Endometrial microvascular endothelial cells (primary cell): Measurements from ENCODE around the gene LCN6. TPM values are rescaled to one million over a fixed set of nuclear protein-coding genes. Genes with fewer than 3 reads are reported as not detected.
"Not testable (repeated sequence)": the region's sequence is repeated elsewhere in the genome, so short reads cannot be mapped to it uniquely, and the experiment has no call there.

Experiments
- in situ Hi-C: cut with HindIII; loops from 2 replicates; pipeline ENCODE4 v1.10.0; 2017; ENCODE audit warnings: low sequenced_read_pairs, low pct_unique_long_range_greater_than_20kb; ENCODE audit errors: inconsistent ontology term
- total RNA-seq: library from RNA; depleted of rRNA; stranded (reverse); fragments of >200 nt; gene quantifications from one replicate; pipeline ENCODE4 v1.2.3, GENCODE V29; 2015; ENCODE audit errors: inconsistent ontology term

The LCN6 gene
- total RNA-seq, 1 donor from 2014 or later: not detected

DNA sequence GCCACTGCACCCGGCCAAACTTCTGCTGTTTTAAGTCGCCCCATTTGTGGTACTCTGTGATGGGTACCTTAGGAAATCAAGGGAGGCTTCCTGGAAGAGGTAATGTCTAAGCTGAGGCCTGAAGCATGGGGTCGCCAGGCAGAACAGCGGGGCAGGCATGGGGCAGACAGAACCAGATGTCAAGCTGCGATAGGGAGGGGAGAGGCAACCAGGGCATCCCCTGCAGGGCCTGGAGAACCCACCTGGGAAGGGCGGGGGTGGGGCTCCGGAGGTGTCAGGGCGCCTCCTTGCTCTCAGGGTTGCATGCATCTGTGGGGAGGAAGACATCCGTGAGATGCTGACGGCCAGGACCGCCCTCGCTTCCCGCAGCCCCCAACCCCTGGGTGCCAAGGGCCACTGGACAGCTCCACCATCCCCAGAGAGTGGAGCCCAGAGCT is 13.2 kb upstream of the LCN6 start:
- in situ Hi-C loops: no loop called here

DNA sequence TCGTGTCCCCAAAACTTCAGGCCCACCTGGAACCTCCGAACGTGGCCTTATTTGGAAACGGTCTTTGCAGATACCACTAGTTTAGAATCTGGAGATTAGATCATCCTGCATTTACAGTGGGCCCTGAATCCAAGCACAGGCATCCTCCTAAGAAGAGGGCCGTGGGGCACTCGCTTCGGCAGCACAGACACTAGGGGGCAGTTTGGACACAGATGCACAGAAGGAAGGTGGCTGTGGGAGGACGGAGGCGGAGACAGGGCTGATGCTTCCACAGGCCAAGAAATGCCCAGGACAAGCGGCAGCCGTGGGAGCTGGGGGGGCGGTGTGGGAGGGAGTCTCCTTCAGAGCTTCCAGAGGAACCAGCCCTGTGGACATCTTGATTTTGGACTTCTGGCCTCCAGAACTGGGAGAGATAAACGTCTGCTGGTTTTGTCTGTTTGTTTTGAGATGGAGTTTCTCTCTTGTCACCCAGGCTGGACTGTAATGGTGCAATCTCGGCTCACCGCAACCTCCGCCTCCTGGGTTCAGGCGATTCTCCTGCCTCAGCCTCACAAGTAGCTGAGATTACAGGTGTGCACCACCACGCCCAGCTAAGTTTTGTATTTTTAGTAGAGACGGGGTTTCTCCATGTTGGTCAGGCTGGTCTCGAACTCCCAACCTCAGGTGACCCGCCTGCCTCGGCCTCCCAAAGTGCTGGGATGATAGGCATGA is 12.7 kb upstream of the LCN6 start:
- in situ Hi-C loops: not testable (repeated sequence)

DNA sequence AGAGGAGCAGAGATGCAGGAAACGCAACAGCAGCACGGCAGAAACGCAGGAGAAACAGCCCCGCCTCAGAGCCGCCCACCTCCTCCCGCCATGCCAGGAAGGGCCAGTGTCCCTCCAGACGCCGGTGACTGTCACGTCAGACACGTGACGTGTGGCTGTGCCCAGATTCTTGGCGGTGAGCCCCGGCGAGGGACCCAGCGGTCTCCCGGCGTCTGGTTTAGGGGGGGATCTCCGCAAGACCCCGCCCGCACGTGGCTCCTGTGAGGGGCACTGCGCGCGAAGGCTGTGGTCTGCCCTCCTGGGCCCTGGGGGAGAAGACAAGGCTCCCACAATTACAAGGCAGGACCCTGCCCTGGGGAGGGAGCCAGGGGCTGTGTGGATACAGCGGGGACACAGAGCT is 12.1 kb upstream of the LCN6 start:
- in situ Hi-C loops: no loop called here

DNA sequence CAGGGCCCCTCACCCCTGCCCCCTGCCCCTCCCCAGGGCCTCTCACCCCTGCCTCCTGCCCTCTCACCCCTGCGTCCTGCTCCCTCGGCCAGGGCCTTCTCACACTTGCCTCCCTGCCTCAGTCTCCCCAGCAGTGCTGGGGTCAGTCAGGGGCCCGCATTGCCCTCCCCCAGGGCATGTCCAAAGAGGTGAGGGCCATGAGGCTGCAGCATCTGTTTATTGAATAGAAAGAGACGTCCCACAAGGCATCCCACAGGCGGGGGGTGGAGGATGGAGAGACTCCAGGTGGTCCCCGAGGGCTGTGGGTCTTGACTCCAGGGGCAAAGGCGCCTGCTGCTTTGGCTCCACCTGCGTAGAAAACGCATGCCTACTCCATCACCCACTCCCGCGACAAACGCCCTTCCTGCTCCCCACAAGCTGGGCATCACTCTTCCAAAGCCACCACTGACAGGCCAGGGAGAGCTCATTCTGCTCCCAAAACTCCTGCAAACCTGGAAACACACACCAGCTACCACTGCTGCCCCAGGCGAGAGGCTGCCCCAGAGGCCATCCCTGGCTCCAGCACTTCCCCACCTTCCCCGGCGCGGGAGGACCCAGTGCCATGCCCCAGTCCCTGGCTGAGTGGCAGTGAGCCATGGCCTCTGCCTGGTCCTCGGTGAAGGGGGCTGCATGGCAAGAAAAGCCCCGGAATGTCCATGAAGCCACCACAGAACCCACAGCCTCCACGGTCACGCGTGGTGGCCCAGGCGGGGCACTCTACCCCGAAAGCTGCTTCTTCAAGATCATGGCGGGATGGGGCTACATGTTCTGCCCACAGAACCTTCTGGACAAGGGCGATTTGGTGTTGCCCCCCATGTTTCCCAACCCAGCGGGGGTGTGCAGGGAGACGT is 11.4 kb upstream of the LCN6 start:
- in situ Hi-C loops: no loop called here

DNA sequence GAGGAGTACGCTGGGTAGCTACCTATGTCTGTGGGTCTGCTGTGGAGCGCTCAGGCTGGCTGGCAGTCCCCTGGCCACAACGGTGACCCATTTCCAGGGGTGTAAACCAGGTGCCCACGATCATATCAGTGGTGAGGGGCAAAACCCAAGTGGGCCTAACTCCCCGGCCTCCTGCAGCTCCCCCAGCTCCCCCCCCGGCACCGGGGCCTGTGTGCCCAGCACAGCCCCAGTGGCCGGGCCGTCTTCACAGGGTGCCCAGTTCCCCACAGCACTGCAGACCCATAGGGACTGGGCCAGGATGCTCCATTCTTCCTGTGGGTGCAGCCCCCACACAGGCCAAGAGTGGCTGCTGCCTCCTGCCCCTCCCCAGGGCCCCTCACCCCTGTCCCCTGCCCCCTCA is 10.7 kb upstream of the LCN6 start:
- in situ Hi-C loops: no loop called here

DNA sequence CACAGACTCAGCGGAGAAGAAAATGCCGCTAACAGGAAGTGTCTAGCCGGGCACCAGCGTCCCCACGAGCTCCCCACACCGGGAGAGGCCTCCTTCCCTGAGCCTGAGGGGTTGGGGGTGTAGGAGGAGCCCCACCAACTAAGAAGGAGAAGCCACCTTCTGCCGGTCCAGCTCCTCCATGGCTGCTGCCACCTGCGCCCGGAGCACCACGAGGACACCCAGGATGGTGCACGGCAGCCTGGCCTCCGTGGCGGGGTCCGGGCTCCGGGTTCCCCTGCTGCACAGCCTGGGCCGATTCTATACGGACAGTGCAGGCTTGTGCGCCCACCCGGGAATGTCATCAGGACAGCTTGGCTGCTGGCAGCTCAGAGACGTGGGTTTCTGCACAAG is 9.4 kb upstream of the LCN6 start:
- in situ Hi-C loops: no loop called here

DNA sequence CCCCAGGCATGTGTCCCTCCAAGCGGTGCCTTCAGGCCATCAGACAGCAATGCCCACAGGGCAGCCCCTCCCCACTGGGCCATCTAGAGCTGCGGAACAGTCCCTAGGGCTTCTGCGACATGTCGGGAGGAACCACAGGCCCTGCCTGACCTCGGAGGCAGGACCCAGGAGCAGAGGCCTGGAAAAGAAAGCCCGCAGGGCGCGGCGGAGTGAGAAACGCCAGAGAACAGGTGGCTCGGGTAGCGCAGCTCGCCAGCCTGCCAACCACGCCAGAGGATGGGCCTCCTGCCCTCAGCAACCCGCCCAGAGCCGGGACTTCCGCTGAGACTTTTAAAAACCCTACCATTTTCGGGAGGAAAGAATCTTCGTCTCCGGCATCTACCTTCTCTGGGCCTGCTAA is 9.0 kb upstream of the LCN6 start:
- in situ Hi-C loops: no loop called here

DNA sequence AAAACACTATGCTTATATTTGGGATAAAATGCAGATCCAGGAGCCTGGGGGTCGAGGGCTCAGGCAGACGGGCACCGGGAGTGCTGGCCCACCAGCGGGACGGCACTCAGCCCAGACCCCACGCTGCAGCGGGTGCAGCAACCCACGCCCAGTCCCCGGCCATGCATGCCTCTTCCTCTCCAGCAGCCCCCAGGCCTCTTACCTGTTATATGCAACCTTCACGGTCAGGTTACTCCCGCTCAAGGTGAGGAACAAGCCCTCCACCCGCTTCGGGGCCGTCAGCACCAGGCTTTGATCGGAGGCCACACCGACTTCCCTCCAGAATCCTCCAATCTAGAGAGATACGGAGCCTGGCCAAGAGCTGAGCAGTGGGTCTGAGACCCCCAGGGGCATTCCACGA is 8.5 kb upstream of the LCN6 start:
- in situ Hi-C loops: no loop called here

DNA sequence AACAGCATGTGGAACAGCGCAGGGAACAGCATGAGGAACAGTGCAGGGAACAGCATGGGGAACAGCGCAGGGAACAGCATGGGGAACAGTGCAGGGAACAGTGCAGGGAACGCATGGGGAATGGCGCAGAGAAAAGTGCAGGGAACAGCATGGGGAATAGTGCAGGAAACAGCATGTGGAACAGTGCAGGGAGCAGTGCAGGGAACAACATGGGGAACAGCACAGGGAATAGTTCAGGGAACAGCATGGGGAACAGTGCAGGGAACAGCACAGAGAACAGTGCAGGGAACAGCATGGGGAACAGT is 7.8 kb upstream of the LCN6 start:
- in situ Hi-C loops: no loop called here

DNA sequence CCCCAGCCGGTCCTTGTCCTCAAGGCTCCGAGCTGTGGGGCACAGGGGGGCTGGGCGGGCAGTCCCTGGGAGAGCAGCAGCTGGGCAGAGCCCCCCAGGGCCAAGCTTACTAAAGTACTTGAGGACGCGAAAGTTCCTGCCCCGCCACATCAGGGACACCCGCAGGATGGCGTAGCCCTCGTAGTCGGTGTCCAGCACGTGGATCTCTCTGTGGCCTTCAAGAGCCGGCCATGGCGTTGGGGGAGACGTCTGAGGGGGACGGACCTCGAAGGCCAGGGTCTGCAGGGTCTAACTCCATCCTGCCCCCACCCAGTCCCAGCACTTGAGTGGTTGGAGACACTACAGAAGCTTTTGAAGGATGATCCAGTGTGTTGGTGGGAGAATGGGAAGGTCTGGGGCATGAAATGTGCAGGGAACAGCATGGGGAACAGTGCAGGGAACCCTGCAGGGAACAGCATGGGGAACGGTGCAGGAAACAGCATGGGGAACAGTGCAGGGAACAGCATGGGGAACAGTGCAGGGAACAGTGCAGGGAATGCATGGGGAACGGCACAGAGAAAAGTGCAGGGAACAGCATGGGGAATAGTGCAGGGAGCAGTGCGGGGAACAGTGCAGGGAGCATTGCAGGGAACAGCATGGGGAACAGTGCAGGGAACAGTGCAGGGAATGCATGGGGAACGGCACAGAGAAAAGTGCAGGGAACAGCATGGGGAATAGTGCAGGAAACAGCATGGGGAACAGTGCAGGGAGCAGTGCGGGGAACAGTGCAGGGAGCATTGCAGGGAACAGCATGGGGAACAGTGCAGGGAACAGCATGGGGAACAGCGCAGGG is 7.2 kb upstream of the LCN6 start:
- in situ Hi-C loops: not testable (repeated sequence)

DNA sequence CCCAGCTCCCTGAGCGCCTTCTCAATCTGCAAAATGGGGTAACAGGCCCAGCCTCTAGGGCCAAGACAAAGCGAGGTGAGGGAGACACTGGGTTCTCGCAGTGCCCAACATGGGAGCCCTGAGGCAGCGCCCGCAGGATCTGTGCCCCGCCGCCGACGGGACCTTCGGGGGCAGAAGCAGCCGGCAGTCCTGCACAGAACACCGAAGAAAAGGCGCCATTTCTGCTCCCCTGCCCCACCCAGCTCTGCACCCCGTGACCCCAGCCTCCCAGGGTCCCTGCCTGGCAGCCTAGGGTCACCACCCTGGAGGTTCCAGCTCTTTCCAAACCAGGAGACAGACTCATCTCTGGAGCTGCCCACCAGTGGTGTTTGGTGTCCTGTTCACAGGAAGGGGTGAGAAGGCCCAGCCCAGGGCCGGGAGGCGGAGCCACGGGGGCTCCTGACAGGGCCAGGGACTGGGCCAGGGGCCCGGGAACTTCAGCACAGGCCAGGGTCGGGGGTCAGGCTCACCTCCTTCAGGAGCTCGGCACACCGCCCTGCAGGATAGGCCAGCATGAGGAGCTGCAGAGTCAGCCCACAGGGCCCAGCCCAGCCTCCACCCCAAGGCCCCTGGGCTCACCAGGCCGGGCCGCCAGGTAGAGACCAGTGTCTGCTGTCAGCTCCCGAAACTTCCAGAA is 6.4 kb upstream of the LCN6 start:
- in situ Hi-C loops: no loop called here

DNA sequence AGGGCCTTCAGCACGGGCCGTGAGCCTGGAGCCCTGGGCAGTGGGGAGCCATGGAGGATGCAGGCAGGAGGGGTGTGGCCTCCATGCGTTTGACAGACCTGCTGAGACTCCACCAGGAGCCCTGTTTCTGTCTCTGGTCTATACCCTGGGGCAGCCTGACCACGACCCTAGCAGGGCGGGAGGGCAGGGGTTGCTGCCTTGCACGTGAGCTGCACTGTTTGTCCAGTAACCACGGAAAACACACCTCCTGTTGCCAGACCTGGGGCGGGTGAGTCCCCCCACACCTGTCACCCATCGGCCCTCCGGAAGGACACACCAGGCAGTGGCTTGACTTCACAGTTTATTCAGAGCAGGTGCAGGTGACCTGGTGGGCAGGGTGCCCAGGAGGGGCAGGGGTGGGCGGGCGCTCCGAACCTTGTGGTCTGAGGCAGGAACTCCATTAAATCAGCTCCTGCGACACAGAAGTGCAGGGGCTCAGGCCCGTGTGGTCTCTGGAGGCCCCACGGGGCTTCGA is 5.8 kb upstream of the LCN6 start:
- in situ Hi-C loops: no loop called here

DNA sequence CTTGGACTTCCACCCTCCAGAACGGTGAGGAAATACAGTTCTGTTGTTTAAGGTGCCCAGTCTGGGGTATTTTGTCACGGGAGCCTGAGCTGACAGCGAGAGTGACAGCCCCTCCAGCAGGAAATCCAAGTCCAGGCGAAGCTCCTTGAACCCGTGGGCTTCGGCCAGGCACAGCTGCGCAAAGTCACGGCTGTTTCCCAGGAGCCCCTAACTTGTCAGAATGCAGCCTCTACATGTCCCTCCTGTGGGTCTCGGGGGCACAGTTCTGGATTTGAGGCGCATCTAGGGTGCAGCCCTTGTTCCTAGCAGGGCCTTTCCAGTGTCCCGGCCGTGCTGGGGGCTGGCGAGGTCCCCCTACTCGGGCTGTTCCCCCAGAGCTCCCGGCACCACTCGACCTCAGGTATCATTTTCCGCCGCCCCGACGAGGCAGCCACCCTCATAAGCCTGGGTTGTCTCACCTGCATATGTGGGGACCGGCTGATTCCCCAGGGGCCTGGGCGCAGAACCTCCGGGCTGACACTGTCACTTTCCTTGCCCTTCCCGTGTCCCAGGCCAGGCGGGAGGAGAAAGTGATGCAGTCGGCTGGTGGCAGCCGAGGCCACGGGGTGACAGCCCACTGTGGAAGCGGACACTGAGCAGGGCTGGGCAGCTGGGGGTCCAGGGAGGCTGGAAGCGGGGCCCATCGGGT is 5.2 kb upstream of the LCN6 start:
- in situ Hi-C loops: no loop called here

DNA sequence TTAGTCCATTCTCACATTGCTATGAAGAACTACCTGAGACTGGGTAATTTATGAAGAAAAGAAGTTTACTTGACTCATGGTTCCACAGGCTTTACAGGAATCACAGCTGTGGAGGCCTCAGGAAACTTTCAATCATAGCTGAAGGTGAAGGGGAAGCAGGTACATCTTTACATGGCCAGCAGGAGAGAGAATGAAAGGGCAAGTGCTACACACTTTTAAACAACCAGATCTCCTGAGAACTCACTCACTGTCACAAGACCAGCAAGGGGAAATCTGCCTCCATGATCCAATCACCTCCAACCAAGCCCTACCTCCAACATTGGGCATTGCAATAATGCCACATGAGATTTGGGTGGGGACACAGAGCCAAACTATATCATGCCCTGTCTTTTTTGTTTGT is 3.5 kb upstream of the LCN6 start:
- in situ Hi-C loops: no loop called here

DNA sequence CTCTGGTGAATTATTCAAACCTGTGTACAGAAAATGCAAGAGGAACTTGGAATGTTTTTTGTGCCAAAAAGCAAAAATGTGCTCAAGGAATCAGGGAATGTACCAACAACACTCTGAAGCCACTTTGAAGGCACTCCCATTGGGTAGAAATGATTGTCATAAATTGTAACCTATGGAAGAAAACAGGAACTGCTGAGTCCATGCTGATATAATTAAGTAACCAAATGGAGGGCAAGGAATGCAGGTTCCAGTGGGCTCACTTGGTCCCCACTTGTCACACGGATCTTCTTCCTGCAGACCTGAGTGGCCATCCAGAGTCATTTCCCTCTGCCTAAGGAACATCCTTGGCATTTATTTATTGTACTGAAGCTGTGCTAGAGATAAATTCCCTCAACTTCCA is 2.9 kb upstream of the LCN6 start:
- in situ Hi-C loops: no loop called here

DNA sequence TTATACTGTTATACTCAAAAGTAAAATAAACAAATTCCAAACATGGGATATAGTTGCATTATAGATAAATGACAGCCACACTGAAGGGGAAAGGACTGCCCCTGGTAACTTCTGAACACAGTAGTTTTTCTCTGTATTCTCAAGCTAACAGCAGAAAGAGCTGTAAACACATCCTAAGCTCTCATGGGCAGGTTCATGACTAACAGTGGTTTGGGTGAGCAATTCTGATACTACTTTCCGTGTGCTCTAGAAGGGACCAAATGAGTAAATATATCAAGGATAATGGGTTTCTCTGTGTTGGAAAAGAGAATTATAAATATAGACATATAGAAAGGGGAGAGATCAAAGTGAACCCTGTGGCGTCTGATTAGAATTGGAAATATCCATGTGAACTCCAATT is 2.2 kb upstream of the LCN6 start:
- in situ Hi-C loops: no loop called here

DNA sequence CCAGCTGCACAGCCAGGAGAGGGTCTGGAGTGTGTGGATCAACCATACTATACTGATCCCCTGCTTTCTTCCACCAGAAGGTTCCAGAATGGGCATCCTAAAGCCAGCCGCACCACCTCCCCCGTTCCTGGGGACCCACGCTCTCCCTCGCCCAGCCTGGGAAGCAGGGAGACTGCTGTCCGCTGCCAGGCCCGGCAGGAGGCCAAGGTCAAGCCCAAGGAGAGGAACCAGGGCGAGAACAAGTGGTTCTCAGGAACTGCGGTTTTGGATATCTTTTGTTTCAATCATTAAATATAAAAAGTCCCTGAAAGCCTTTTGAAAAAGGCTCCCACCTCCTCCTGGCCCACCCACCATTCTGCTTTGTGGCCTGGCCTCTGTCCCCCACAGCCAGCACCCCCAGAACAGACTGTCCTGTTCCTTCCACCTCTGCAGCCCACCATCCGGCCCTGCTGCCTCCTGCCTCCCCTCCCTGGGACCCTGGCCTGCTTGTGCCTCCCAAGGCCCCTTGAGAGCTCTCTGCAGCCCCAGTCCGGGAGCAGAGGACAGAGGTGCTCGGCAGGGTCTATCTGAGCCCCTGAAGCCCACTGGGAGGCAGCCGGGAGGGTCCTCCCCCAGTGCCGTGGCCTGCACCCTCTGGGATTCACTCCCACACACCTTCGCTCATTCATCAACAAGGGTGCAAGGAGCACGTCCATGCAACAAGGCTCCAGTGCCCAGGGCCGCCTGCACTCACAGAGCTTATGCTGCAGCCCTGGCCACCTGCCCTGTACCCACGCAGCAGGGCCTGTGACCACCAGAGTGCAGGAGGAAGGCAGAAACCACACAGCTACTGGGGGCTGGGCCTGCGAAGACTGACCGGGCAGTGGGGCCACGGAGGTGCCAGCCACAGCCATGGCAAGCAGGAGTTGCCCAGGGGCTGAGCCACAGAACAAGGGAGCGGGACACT is 614 bp upstream of the LCN6 start:
- in situ Hi-C loops: no loop called here
